Sigmoid colon (tissue), 3 donors: ENCODE measurements around the gene OR8B4.

Experiments used
- CTCF ChIP-seq, 4 experiments: fragments of 450-650 bp in 3 of 4; fragments of 200-600 bp in 1 of 4; IDR thresholded peaks; one replicate each; pipeline ENCODE4 v1.5.1; 2016 to 2019; ENCODE audit warnings: antibody characterized with exemption in 4 of 4, mild to moderate bottlenecking in 3 of 4, moderate library complexity in 2 of 4
- POLR2A ChIP-seq, 2 donors: fragments of 450-650 bp; IDR thresholded peaks; one replicate each; pipeline ENCODE4 v1.6.1; 2016; ENCODE audit warnings: antibody characterized with exemption in 2 of 2, mild to moderate bottlenecking in 2 of 2, moderate library complexity in 2 of 2

- no peak for TF ChIP-seq CTCF (IDR thresholded peaks at IDR 0.05)
- no peak for TF ChIP-seq POLR2A (IDR thresholded peaks at IDR 0.05)
These were observed 15.9 kb upstream of the OR8B4 start for GRCh38 chr11:124440608-124441007.
